GM23338 (cell line): Measurements from ENCODE around the gene ECSCR. TPM values are rescaled to one million over a fixed set of nuclear protein-coding genes. Genes with fewer than 3 reads are reported as not detected.

Experiments
- CREB1 ChIP-seq: fragments of 250-450 bp; sonication (Bioruptor Pico); IDR thresholded peaks from 2 replicates; pipeline ENCODE4 v1.5.0; 2020; ENCODE audit warnings: low read depth, mild to moderate bottlenecking, moderate library complexity
- CTCF ChIP-seq, 2 experiments: fragments of 200-600 bp in 1 of 2; sonication (generic) in 1 of 2; conservative IDR thresholded peaks; 2 replicates each; pipeline versions ENCODE4 v1.5.1 to v1.6.1; 2016 to 2017; ENCODE audit warnings: antibody characterized with exemption in 2 of 2, low read depth in 2 of 2, mild to moderate bottlenecking in 2 of 2, moderate library complexity in 1 of 2
- REST ChIP-seq: IDR thresholded peaks from one replicate; pipeline ENCODE4 v1.6.1; 2018; ENCODE audit warnings: antibody characterized with exemption; ENCODE audit not compliant: unreplicated experiment
- ZNF462 ChIP-seq: fragments of 250-450 bp; sonication (Bioruptor Pico); IDR thresholded peaks from 2 replicates; pipeline ENCODE4 v1.5.0; 2020; ENCODE audit warnings: mild to moderate bottlenecking, moderate library complexity
- polyA plus RNA-seq: library from polyadenylated mRNA; unstranded; fragments of >200 nt; fragmentation: Nextera tagmentation; extraction: Ambion mirVana; gene quantifications from 2 replicates; pipeline ENCODE4 v1.2.1, GENCODE V29; 2016
- total RNA-seq: library from RNA; depleted of rRNA; stranded (reverse); fragments of >200 nt; shearing (Covaris generic); gene quantifications from 2 replicates; pipeline ENCODE4 v1.2.3, GENCODE V29; 2014

ECSCR gene
- total and polyA plus RNA-seq, 2 experiments from 2014 or later, result 2.2 to 2.6 TPM

- TF ChIP-seq ZNF462 (CRISPR knock-in tag), result no peak
- no peak for TF ChIP-seq REST
- TF ChIP-seq CTCF (conservative IDR thresholded peaks at IDR 0.05; ENCODE audit: low read depth in 2 of 2), result no peak
- TF ChIP-seq CREB1 (CRISPR knock-in tag), result no peak
These were observed 33.3 kb upstream of the ECSCR start (continued) for GRCh38 chr5:139495638-139496435.
